ENCODE results near the gene TNNT1.

GRCh38 chr19:55165952-55166529 is 17.0 kb upstream of the TNNT1 start:
- TF ChIP-seq CTCF (IDR thresholded peaks at IDR 0.05) (no peak), EP300 (IDR thresholded peaks at IDR 0.05) (no peak), POLR2A (IDR thresholded peaks at IDR 0.05) (no peak)
